Natural killer cell (primary cell): ENCODE data around the gene NFIA. TPM values are rescaled to one million over a fixed set of nuclear protein-coding genes. Genes with fewer than 3 reads are reported as not detected.
A peak's percentile ranks its signal among the peaks of the same experiment; 100 is the strongest.

ENCODE experiments used
- ATAC-seq, 3 donors: fragments of 150-1000 bp in 2 of 3; fragments of 200-7000 bp in 1 of 3; cut with Tn5 transposase; 1 replicate in 1 of 3; 2 replicates in 2 of 3; pipeline ENCODE4 v1.10.0; 2021; ENCODE audit warnings: mild to moderate bottlenecking in 2 of 3, moderate library complexity in 2 of 3
- DNase-seq, 2 donors: peaks; one replicate each; pipeline versions ENCODE4 v3.0.0 to v3.0.0-alpha.2; 2013 to 2021; ENCODE audit warnings: mixed read lengths in 1 of 2
- H3K27ac ChIP-seq: one replicate; pipeline ENCODE4 v1.5.1; 2013; ENCODE audit warnings: mild to moderate bottlenecking, low read length
- H3K27me3 ChIP-seq: one replicate; pipeline ENCODE4 v1.6.1; 2013; ENCODE audit warnings: low read length; ENCODE audit not compliant: control insufficient read depth, insufficient read depth
- H3K36me3 ChIP-seq: one replicate; pipeline ENCODE4 v1.6.1; 2013; ENCODE audit warnings: low read length; ENCODE audit not compliant: control insufficient read depth, insufficient read depth
- H3K4me1 ChIP-seq: one replicate; pipeline ENCODE4 v1.6.1; 2013; ENCODE audit warnings: low read length; ENCODE audit not compliant: control insufficient read depth, insufficient read depth
- H3K4me3 ChIP-seq: one replicate; pipeline ENCODE4 v1.5.1; 2013; ENCODE audit warnings: low read length
- H3K9me3 ChIP-seq: one replicate; pipeline ENCODE4 v1.6.1; 2013; ENCODE audit warnings: low read length; ENCODE audit not compliant: control insufficient read depth, insufficient read depth
- H3K27ac Mint-ChIP-seq, 2 donors: one replicate each; pipeline ENCODE4 v1.8.0; 2022; ENCODE audit warnings: mild to moderate bottlenecking in 2 of 2, mixed read lengths in 2 of 2, moderate library complexity in 1 of 2
- H3K27me3 Mint-ChIP-seq, 2 donors: one replicate each; pipeline ENCODE4 v1.8.0; 2022; ENCODE audit warnings: low read depth in 2 of 2, mixed read lengths in 2 of 2
- H3K36me3 Mint-ChIP-seq: one replicate; pipeline ENCODE4 v1.8.0; 2022; ENCODE audit warnings: mixed read lengths
- H3K4me1 Mint-ChIP-seq, 2 donors: one replicate each; pipeline ENCODE4 v1.8.0; 2022; ENCODE audit warnings: mixed read lengths in 2 of 2
- H3K4me3 Mint-ChIP-seq: one replicate; pipeline ENCODE4 v1.8.0; 2022; ENCODE audit warnings: mild to moderate bottlenecking, moderate library complexity, mixed read lengths
- H3K9me3 Mint-ChIP-seq, 2 donors: one replicate each; pipeline ENCODE4 v1.8.0; 2022; ENCODE audit warnings: mixed read lengths in 2 of 2
- WGBS: methylation state at CpG from one replicate; pipeline ENCODE4 v1.1.7; 2013; ENCODE audit warnings: missing lambda C conversion rate; ENCODE audit not compliant: insufficient coverage; 5-methylcytosine and 5-hydroxymethylcytosine counted together
- intact Hi-C: fragments of 100-400 bp; cut with micrococcal nuclease; formaldehyde crosslinking; loops from one replicate; pipeline ENCODE4 v1.14.2; 2022
- total RNA-seq, 4 donors: library from RNA; stranded (reverse); fragments of 120-200 nt in 1 of 4; gene quantifications; one replicate each; pipeline versions ENCODE4 v1.2.3 to v1.2.4, GENCODE V29; 2013 to 2022
- TF ChIP-seq, protein P1 (sequence below): fragments of 200-600 bp; IDR thresholded peaks from one replicate; pipeline ENCODE4 v1.8.0; 2022; ENCODE audit warnings: antibody characterized with exemption

Gene NFIA
- total RNA-seq, 3 donors from 2014 or later (not counting 1 experiment from before 2014, with no cell fraction given): 3.5 to 6.5 (median 3.6) TPM

DNA sequence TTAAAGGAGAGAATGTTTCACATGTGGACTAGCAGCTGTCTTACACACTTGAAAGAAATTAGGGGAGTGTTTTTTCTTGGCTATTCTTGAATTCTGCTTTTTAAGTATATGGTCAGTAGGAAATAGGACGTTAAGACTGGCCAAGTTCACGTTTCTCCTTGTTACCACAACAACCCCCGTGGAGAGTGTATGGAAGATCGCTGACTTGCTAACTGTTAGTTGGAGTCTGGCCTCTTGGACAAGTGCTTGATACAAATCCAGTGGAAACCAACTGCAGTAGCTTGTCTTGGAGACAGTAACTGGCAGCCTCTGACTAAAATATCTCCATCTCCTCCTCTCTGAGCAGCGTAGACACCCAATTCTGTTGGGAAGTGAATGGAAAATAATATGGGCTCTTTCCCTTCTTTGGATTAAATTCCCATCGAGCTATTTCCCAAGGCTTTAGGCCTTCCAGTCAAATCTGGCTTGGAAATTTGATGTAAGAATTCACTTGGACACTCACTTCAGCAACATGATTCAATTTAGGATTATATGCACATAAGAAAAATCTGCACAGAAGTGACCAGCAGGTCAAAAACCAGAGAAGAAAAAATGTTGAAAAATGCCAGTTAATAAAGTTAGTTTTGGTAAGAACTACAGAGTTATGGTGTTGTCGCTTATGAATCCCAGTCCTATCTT lies 3.6 kb upstream of the NFIA start:
- H3K27me3 ChIP-seq: peaks cover 3% of the 10 kb centered on the region
- Mint-ChIP-seq H3K4me1 (peaks cover 45 to 59% of the 10 kb centered on the region in 2 donors), H3K27ac (peak overlapping the region; percentile 90 to 96), H3K36me3 (no peaks in the 10 kb centered on the region), H3K4me3 (peak overlapping the region; percentile 96), H3K27me3 (peaks cover under 1 to 14% of the 10 kb centered on the region in 2 donors), H3K9me3 (no peaks in the 10 kb centered on the region)
- no peaks in the 10 kb centered on the region for H3K36me3 ChIP-seq
- peaks cover 24% of the 10 kb centered on the region for H3K4me1 ChIP-seq
- ATAC-seq (no peak), DNase-seq (peak in 1 of 2 donors; percentile 19)
- intact Hi-C loops: loop anchor here (5.0 kb wide), 1 partner anchor 1359 kb away; the partner anchor contains the start of gene USP1
- H3K27ac ChIP-seq: peak overlapping the region; percentile 40
- TF ChIP-seq, protein P1, sequence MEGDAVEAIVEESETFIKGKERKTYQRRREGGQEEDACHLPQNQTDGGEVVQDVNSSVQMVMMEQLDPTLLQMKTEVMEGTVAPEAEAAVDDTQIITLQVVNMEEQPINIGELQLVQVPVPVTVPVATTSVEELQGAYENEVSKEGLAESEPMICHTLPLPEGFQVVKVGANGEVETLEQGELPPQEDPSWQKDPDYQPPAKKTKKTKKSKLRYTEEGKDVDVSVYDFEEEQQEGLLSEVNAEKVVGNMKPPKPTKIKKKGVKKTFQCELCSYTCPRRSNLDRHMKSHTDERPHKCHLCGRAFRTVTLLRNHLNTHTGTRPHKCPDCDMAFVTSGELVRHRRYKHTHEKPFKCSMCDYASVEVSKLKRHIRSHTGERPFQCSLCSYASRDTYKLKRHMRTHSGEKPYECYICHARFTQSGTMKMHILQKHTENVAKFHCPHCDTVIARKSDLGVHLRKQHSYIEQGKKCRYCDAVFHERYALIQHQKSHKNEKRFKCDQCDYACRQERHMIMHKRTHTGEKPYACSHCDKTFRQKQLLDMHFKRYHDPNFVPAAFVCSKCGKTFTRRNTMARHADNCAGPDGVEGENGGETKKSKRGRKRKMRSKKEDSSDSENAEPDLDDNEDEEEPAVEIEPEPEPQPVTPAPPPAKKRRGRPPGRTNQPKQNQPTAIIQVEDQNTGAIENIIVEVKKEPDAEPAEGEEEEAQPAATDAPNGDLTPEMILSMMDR: no peak
- H3K9me3 ChIP-seq: no peaks in the 10 kb centered on the region
- WGBS: 61% methylated on average over 6 of the region's 7 CpGs
- no peak overlapping the region for H3K4me3 ChIP-seq

DNA sequence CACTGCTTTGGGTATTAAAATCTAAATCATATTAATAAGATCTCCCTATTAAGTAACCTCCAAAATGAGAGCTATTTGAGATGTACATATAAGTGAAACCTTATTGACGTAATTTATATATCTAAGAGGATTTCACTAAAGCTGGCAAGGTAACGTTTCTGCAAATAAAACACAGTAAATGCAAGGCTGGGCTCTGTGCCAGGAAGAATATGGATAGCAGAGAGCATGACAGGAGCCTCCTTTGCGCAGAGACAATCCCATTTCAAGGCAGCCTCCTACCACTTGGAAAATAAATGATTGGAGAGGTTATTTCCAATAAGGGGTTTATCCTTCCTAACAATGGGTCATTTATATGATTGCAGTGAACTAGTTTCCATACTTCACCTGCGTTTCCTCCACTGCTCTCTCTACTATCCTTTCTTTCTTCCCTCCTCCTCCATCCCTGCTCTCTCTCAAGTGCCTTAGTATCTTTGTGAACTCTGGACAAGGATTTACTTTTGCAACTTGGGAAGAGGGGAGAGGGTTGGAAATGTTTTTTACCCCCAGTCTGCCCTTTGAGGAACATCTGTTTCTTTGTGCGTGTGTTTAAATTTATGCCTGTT lies 3.0 kb upstream of the NFIA start:
- Histone ChIP-seq H3K27ac (no peak overlapping the region), H3K4me3 (no peak overlapping the region), H3K9me3 (no peaks in the 10 kb centered on the region), H3K36me3 (no peaks in the 10 kb centered on the region), H3K27me3 (peaks cover 8% of the 10 kb centered on the region), H3K4me1 (peaks cover 25% of the 10 kb centered on the region)
- H3K27ac Mint-ChIP-seq: peak overlapping the region; percentile 90 to 96
- peaks cover 51 to 64% of the 10 kb centered on the region in 2 donors for H3K4me1 Mint-ChIP-seq
- no peaks in the 10 kb centered on the region for H3K36me3 Mint-ChIP-seq
- ATAC-seq (no peak), DNase-seq (peak in 1 of 2 donors; percentile 30)
- no peaks in the 10 kb centered on the region for H3K9me3 Mint-ChIP-seq
- H3K4me3 Mint-ChIP-seq: peak overlapping the region; percentile 52
- intact Hi-C loops: loop anchor here (5.0 kb wide), 1 partner anchor 1358 kb away; the partner anchor contains the start of gene USP1
- TF ChIP-seq, protein P1: no peak
- WGBS: 68% methylated on average over 3 of the region's 5 CpGs
- peaks cover 7 to 20% of the 10 kb centered on the region in 2 donors for H3K27me3 Mint-ChIP-seq

DNA sequence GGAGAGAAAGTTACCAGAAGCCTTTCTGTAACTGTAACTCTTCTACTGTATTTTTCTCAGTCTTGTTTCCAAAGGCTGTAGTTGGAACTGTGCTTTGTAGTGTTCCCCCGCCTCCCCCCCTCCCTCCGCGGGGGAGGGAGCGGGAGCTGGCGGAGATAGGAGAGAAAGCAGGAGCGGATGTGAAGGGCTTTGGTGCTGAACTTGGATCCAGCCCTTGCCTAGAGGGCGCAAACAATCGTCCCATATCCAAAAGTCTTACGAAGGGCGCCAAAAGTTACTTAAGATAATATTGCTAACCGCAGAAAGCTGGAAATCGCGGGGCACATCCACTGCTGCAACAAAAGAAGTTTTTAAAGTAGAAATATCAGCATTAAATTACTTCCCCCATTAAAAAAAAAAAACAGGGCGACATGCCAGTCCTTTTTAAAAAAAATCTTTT lies 2.4 kb upstream of the NFIA start:
- 16% methylated on average over 13 of the region's 14 CpGs for WGBS
- ATAC-seq (no peak), DNase-seq (peak in 1 of 2 donors; percentile 44)
- Histone ChIP-seq H3K27me3 (peaks cover 11% of the 10 kb centered on the region), H3K4me3 (no peak overlapping the region), H3K27ac (no peak overlapping the region), H3K9me3 (no peaks in the 10 kb centered on the region), H3K36me3 (no peaks in the 10 kb centered on the region), H3K4me1 (peaks cover 25% of the 10 kb centered on the region)
- Mint-ChIP-seq H3K4me3 (peak overlapping the region; percentile 52), H3K4me1 (peaks cover 51 to 64% of the 10 kb centered on the region in 2 donors), H3K9me3 (no peaks in the 10 kb centered on the region), H3K27me3 (peaks cover 11 to 20% of the 10 kb centered on the region in 2 donors), H3K27ac (peak overlapping the region in 1 of 2 donors; percentile 90), H3K36me3 (no peaks in the 10 kb centered on the region)
- intact Hi-C loops: loop anchor here (5.0 kb wide), 1 partner anchor 1357 kb away; the partner anchor contains the start of gene USP1
- TF ChIP-seq, protein P1: no peak
